Stimulated activated naive CD8-positive, alpha-beta T cell treated with anti-CD3 and anti-CD28 coated beads, Interleukin-15, Interleukin-2, amounts not matched to agents 100 U/mL and 50 U/mL, for 24 hours (primary cell): ENCODE measurements around the gene ERC2.

ENCODE experiments used
- ATAC-seq: fragments of 150-1000 bp; cut with Tn5 transposase; one replicate; pipeline ENCODE4 v1.10.0; 2021
- DNase-seq: peaks from one replicate; pipeline ENCODE4 v3.0.0; 2021

ERC2 gene

GRCh38 chr3:55742022-55742831 is 726.0 kb downstream of the ERC2 start:
- DNase-seq = no peak
- ATAC-seq = no peak

GRCh38 chr3:55737186-55737585 is 731.1 kb downstream of the ERC2 start:
- ATAC-seq = no peak

DNA sequence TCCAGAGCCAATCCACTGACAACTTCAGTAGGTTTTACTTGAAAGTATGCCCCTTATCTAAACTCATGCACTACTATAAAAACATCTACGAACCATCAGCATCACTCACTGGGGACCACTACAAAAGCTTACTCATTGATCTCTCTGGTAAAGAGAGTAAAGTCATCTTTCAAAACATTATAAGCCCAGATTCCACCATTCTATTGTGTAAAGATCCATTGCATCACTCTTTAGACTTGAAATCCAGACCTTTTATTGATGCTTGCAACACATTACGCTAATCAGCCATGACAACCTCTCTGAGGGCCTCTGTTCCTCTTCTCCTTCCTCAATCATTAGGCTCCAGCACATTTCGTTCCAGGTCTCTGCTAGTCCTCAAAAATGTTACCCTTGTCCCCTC is 732.3 kb downstream of the ERC2 start:
- no peak for DNase-seq
- no peak for ATAC-seq

More at GRCh38 chr3:55737186-55737585, 731.1 kb downstream of the ERC2 start:
- DNase-seq = no peak

DNA sequence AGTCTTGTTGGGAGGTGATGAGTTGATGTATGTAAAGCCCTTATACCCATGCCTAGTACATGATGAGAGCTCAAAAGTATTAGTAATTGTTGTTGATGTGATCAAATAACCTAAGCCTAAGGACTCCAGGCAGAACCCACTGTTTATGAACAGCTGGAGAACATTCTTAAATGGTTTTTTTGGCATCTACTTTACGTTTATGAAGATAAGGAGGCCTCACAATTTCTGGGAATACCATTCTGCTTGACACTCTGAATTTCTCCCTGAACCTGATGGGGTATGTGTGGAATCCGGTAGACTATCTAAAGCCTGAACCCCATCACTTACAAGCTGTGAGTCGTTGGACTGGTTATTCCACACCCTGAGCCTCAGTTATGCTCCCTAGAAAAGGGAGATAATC is 736.5 kb downstream of the ERC2 start:
- ATAC-seq = no peak

DNA sequence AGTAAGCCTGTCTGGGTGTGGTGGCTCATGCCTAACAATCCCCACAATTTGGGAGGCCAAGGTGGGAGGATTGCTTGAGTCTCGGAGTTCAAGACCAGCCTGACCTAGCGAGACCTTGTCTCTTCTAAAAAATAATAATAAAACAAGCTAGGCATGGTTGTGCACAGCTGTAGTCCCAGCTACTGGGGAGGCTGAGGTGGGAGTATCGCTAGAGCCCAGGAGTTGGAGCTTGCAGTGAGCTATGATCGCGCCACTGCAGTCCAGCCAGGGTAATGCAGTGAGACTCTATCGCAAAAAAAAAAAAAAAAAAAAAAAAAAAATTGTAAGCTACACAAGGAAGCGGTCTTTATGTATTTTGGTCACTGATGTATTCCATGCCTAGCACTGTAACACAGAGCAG is 738.7 kb downstream of the ERC2 start:
- DNase-seq (no peak), ATAC-seq (no peak)

More for the DNA sequence above, 736.5 kb downstream of the ERC2 start:
- DNase-seq = no peak

GRCh38 chr3:55728461-55729100 is 739.7 kb downstream of the ERC2 start:
- ATAC-seq (no peak), DNase-seq (no peak)

GRCh38 chr3:55726501-55726775 is 741.8 kb downstream of the ERC2 start:
- DNase-seq = no peak
- no peak for ATAC-seq

DNA sequence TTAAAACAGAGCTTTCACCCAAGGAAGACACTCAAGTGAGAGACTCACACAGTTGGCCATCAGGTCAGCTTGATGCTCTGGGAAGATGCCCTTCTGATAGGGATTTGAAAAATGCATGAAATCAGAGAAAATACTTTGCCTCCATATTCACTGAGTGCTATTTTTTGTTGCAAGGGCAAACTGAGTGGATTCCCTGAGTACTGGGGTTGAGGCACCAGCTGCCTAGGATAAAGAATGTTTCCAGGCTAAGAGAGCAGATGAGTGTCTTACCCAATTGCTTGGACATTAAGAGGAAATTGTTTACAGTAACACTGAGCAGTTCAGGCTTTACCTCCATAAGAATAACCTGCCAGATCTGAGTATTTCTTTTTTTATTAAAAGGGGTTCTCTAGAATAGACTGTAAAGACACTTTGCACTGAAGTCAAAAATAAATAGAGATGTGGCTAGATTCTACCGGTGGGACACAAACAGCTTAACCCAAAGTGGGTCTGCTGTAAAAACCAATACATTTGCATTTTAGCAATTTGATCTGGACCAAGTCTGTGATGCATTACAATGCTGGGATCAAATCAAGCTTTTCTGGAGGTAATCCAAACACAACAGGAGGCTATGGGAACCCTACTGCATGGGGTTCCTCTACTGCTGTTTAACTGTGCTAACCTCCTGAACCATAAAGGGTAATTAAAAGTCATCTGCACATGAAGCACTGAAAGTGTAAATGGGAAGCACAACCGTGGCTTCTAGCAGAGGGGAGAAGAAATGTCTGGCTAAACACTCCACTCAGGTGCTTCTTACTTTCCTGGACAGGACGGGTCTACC is 742.4 kb downstream of the ERC2 start:
- no peak for ATAC-seq
- DNase-seq = no peak

- DNase-seq (no peak), ATAC-seq (no peak)
Measured at GRCh38 chr3:55724821-55725220, 743.4 kb downstream of the ERC2 start.

DNA sequence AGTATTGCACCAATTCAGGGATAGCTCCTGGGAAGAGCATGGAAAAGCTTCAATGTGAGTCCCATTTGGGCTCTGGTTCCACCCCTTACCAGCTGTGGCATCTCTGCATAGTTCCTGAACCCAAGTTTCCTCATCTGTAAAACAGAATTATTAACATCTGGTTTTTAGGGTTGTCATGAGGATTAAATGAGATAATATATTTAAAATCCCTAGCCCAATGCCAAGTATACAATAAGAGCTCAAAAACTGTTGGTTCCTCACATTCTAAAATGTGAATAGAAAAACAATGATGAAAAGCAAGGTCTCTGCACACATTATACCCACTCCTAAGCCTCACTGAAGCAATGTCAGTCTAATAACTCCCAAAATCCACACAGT is 743.9 kb downstream of the ERC2 start:
- no peak for ATAC-seq

GRCh38 chr3:55723653-55724406 is 744.4 kb downstream of the ERC2 start:
- ATAC-seq = no peak

More for the DNA sequence above, 743.9 kb downstream of the ERC2 start:
- no peak for DNase-seq

DNA sequence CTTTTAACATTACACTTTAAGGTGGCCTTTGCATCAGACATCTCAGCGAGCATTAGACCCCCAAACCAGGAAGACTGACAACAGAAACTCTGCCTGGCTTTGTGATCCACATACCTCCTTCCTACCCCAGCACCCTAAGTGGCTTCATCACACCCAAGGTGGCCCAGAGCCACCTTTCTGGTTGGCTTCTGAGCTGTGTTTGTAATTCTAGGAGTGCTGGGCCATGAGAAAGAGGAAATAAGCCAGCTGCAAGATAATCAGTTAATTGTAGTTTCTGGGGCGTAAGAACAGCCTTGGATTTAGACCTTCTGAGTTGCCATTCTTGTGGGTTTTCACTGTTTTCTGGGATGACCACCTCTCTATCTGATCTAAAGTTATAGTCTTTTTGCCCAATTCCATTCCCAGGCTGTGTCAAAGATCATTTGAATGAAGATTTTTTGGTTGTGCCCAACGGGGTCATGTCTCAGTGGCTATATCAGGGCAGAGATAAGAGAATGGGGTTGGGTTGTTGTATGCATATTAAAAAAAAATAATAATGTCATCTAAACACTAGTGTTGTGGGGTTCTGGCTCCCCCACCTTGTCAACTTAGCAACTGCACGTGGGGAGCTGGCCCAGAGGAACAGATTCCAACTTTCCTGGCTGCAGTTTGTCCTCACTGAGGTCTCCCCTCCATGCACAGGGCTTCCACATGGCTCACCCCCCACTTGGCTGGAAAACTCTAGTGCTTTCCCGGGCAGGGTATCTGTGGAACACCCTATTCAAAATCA is 746.4 kb downstream of the ERC2 start:
- DNase-seq = no peak

More at GRCh38 chr3:55723653-55724406, 744.4 kb downstream of the ERC2 start:
- DNase-seq = no peak

DNA sequence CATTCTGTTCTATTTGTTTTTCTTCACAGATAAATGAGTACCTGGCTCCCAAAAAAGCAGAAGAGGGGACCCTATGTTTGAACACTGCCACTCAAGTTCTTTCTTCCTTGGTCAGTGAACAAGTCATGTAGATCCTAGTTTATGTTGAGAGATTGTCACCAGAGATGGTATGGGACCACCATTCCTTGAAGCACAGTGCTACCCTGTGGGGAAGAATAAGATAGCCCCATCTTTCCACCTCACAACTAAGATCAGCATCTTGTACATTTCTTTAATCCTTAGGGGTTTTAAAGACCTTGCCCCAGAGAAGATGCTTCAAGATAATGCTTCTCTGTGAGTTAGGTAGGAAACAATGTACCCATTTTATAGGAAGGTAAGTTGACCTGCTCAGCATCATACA is 747.7 kb downstream of the ERC2 start:
- no peak for DNase-seq
- no peak for ATAC-seq

More for the DNA sequence above, 746.4 kb downstream of the ERC2 start:
- ATAC-seq = no peak

GRCh38 chr3:55719508-55719907 is 748.8 kb downstream of the ERC2 start:
- ATAC-seq = no peak
- DNase-seq = no peak

DNA sequence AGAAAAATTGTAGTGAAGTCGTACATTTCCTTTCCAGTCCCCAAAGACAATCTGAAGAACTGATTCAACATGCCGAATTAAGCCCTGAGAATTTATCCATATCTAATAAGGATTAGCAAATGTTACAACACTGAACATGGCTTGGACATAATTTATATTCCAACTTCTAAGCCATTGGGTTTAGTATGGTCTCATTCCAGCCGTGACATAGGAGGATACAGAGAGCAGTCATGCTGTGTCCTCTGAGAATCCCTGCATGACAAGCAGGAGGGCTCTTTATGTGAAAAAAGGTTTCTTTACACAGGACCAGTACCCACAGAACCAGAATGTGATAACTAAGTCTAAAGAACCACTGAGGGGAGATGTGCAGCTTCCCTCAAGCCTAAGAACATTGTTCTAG is 749.3 kb downstream of the ERC2 start:
- DNase-seq = no peak
- ATAC-seq = no peak

DNA sequence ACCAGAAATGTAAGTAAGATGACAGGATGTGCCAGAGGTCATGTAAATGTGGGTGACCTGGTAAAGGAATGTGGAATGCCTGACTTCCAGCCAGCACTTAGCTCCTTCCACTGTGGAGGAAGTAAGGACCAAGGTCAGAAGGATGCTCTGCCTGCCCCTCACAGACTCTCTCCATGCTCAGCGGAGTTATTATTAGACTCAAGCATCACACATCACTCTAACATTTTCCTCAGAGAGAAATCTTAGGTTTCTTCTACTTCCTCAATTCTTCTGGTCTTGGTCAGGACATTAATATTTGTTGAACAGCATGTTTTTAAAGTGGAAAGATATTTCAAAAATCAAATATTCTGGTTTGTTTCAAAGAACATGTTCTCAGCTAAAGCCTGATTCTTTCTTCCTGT is 749.7 kb downstream of the ERC2 start:
- ATAC-seq (no peak), DNase-seq (no peak)

DNA sequence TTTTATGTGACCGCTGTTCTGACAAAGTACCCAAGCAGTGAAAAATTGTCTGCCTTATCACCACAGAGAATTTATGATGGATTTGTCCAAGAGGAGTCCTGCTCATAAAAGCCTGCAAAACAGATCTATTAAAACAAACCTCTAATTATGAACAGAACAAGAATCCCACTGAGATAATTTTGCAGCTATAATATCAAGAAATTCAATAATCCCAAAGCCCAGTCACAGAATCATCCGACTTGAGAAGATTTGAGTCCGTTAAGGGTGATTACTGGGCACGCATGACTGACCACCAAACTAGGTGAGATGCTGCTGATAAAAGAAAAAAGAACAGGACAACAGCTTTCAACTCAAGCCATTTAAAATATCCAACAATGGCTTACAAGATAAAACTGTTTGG is 750.2 kb downstream of the ERC2 start:
- no peak for ATAC-seq
- no peak for DNase-seq

DNA sequence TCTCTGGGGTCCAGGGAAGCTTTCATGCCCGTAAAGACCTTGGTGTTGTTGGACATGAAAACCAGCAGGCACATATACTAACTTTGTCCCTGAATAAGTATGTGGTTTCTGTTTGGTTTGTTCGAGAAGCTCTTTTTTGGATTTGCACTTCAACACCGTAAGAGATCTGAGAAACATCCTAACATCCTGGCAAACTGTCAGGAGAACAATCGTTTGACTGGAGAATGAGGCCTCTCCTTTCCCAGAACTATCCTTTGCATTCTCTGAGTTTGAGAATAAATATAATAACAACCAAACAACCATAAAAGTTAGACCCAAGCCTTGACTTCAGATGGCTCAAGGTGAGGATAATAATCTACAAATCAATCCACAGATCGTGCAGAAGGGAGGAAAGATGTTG is 750.8 kb downstream of the ERC2 start:
- DNase-seq = no peak
- ATAC-seq = no peak

DNA sequence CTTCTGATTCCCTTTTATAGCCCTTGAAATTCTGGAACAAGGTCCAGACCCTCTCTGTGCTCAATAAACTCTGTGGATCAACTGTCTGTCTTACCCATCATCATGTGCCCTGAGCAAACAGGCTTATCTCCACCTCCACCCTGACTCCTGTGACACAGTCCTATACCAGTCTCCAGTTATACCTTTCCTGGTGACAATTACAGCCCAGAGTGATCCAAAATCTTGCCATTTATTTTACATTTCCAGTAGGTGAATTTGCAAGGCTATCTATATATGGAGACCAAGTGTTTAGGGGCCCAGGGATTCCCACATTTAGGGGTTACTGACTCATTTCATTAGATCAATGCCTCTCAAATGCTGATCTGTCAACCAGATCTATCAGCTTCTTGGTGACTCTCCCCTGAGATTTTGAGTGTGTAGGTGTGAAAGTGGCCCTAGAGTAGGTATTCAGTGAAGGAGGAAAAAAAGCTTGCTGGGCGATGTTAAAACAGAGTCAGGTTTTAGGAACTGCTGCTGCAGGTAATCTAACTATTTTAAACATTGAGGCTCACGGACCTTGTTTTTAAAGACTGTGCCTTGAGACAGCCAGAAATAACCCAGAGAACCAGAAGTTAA is 751.5 kb downstream of the ERC2 start:
- ATAC-seq = no peak

GRCh38 chr3:55716044-55716443 is 752.2 kb downstream of the ERC2 start:
- DNase-seq = no peak
- ATAC-seq = no peak

More for the DNA sequence above, 751.5 kb downstream of the ERC2 start:
- no peak for DNase-seq

DNA sequence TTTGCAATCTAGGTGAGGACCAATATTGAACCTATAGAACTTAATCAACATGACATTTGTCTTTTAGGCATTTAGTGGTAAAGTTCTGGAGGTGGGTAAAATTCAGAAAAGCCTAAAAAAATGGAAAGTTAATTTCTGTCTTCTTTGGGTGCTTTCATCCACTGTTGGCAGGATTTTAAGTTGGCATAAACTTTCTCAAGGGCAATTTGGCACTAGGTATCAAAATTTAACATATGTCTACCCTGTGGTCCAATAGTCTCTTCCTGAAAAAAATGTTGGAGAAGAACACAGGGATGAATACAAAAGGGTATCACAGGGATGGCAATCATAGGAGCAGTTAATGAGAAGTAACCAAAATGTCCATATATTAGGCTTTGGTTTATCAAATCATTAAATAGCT is 754.2 kb downstream of the ERC2 start:
- ATAC-seq = no peak
- no peak for DNase-seq
